Esophagus squamous epithelium (tissue), 4 donors: ENCODE results near the gene KLHL7.

Experiments
- CTCF ChIP-seq, 6 experiments: fragments of 450-650 bp in 4 of 6; fragments of 200-600 bp in 2 of 6; sonication (generic) in 2 of 6; IDR thresholded peaks; one replicate each; pipeline ENCODE4 v1.5.1; 2016 to 2019; ENCODE audit warnings: antibody characterized with exemption in 6 of 6, mild to moderate bottlenecking in 4 of 6, moderate library complexity in 4 of 6
- POLR2A ChIP-seq, 4 donors: fragments of 450-650 bp; IDR thresholded peaks; one replicate each; pipeline ENCODE4 v1.6.1; 2017; ENCODE audit warnings: antibody characterized with exemption in 4 of 4, mild to moderate bottlenecking in 4 of 4, moderate library complexity in 3 of 4

GRCh38 chr7:23207021-23207420 is 101.4 kb downstream of the KLHL7 start:
- TF ChIP-seq CTCF (IDR thresholded peaks at IDR 0.05), result no peak
- no peak for TF ChIP-seq POLR2A (IDR thresholded peaks at IDR 0.05)
